AG10803 (cell line): ENCODE data around the gene BCL10.

Source experiments
- DNase-seq: peaks from one replicate; pipeline ENCODE4 v3.0.0; 2010; ENCODE audit warnings: low read depth
- H3K4me3 ChIP-seq: 2 replicates; pipeline ENCODE4 v1.5.1; 2011; ENCODE audit warnings: mild to moderate bottlenecking, low read length, control low read depth
- TF ChIP-seq, protein P1 (sequence below): conservative IDR thresholded peaks from 2 replicates; pipeline ENCODE4 v1.5.1; 2011; ENCODE audit warnings: mild to moderate bottlenecking, low read length, control low read depth, inconsistent platforms

BCL10 gene

DNA sequence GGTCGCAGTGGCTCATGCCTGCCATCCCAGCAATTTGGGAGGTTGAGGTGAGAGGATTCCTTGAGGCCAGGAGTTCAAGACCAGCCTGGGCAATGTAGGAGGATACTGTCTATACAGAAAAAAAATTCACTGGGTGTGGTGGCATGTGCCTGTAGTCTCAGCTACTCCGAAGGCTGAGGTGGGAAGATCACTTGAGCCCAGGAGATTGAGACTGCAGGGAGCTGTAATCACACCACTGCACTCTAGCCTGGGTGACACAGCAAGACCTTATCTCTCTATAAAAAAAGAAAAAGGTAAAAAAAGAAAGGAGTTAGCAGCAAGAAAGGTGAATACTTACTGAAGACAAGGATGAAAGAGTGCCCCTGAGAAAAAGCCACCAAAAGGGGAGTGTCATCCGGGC is 23.7 kb upstream of the BCL10 start:
- TF ChIP-seq, protein P1, sequence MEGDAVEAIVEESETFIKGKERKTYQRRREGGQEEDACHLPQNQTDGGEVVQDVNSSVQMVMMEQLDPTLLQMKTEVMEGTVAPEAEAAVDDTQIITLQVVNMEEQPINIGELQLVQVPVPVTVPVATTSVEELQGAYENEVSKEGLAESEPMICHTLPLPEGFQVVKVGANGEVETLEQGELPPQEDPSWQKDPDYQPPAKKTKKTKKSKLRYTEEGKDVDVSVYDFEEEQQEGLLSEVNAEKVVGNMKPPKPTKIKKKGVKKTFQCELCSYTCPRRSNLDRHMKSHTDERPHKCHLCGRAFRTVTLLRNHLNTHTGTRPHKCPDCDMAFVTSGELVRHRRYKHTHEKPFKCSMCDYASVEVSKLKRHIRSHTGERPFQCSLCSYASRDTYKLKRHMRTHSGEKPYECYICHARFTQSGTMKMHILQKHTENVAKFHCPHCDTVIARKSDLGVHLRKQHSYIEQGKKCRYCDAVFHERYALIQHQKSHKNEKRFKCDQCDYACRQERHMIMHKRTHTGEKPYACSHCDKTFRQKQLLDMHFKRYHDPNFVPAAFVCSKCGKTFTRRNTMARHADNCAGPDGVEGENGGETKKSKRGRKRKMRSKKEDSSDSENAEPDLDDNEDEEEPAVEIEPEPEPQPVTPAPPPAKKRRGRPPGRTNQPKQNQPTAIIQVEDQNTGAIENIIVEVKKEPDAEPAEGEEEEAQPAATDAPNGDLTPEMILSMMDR = no peak
- DNase-seq = no peak
- no peak overlapping the region for H3K4me3 ChIP-seq

DNA sequence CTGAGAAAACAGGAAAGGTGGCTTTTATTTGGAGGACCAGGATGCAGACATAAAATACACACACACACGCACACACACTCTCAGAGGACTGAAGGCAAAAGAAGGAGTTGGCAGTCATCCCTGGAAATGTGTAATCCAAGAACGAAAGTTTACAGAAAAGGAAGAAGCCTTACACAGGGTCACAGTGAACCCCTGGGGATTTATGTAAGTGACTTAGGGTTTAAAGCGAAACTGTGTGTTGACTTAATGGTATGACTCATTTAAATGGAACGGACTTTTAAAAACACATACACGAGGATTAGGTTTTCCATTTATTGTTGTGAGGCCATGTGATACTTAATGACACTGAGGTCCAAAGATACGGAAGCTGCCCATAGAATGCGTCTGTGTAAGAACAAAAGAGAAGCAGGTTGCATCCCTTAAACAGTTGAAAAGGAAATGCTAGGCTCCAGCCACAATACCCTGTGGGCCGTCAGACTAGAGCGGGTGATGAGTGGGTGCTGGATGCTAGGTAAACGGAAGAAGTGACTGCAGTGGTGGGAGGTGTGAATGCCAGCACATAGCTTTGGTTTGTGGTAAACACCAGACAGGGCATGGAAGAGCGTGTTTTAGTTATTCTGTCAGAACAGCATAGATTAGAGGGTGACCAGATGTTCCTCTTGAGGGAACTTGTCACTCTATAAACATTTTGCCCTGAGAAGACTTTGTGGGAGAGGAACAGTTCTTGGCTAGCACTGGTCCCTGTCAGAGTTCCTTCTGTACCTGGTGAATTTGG is 21.6 kb upstream of the BCL10 start:
- peak; percentile 98 for DNase-seq
- TF ChIP-seq, protein P1 = no peak
- H3K4me3 ChIP-seq = peak overlapping the region; percentile 26

DNA sequence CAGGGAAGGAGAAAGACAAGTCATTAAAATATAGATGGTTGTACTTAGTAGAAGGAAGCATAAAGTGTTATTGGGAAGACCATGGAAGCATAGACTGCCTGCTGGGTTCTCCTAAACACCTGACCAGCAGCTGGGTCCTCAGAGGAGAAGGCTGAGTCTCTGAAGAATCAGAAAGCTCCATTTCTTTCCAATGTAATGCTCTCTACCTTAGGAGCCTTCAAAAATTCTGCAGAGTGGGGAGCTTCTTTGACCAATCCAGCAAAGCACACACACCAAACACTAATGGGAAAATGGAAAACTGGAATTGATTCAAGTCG is 21.1 kb upstream of the BCL10 start:
- H3K4me3 ChIP-seq = peak overlapping the region; percentile 26
- TF ChIP-seq, protein P1 = no peak
- no peak for DNase-seq

DNA sequence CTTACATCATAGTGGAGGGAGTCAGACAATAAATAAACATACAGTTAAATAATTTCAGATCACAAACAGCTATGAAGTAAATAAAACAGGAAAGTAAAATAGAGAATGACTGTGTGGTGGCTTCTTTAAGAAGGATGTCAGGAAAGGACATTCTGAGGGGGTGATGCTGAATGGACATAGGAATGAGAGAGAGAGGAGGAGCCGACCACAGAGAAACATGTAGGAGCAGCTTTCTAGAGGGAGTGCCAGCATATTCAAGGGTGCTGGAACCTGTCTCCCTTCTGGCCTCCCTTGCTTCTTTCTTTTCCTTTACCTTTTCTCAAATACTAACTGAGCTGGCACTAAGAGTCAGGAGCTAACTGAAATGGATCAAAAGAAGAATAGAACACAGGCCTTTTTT is 20.5 kb upstream of the BCL10 start:
- DNase-seq = peak; percentile 64
- TF ChIP-seq, protein P1 = no peak
- no peak overlapping the region for H3K4me3 ChIP-seq

DNA sequence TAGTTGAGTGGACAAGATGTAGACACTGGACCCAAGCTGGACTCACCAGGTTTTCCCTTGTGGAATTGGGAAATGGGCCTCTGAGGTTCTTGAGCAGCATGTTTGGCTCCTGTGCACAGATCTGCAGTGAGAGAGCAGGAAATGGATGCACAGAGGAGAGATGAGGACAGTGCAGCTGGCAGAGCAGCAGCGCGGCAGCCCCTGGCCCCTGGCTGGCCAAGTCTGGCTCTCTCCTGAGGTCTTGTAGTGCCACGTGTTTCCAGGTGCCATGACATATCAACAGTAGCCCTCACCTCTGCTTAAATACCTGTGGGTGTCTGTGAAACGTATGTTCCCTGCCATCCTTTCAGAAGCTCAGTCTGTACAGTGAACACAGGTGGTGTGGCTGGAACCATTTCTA is 19.2 kb upstream of the BCL10 start:
- DNase-seq = no peak
- TF ChIP-seq, protein P1 = no peak
- no peak overlapping the region for H3K4me3 ChIP-seq

DNA sequence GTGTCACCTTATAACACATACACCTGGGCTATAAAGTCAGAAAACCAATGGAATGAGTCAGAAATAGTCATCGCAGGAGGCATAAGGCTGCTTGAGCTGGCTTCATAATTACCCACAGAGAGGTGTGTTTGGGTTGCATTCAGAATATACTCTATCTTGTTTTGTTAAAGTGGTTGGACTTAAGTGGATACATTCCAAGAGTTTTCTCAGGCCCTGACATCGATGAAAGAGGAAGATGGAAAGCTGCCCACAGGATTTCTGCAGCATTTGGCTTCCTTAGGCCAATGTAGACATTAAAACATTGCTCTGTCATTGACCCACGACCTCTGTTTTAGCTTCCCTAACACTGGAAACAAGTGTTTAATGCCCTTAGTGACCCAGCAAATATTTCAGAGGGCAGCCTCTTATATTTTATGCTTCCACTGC is 18.6 kb upstream of the BCL10 start:
- peak; percentile 60 for DNase-seq
- H3K4me3 ChIP-seq = no peak overlapping the region
- TF ChIP-seq, protein P1 = no peak

DNA sequence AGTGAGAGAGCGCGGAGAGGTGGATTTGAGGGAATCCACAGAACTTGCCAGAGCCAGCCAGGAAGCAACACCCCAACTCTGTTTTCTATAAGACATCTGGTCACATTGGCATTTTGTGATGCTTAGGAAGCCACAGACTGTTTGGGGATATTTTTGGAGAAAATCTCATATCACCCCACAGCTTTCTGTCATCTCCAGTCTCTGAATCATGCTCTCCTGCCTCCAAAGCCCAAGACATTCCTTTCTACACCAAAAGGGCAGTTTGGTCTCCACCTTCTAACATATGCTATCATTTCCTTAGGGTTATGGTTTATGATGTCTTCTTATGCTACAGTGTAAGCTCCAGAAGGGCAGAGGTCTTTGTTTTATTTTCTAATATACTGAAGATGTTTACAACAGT is 14.4 kb upstream of the BCL10 start:
- DNase-seq = peak; percentile 51
- TF ChIP-seq, protein P1 = no peak
- H3K4me3 ChIP-seq = no peak overlapping the region
